AG09309 (cell line): Measurements from ENCODE around the gene MAJIN.

Experiments used
- DNase-seq: peaks from one replicate; pipeline ENCODE4 v3.0.0-alpha.2; 2010; ENCODE audit warnings: low read depth
- H3K4me3 ChIP-seq: 2 replicates; pipeline ENCODE4 v1.5.1; 2011; ENCODE audit warnings: mild to moderate bottlenecking, low read depth, low read length, moderate library complexity; ENCODE audit not compliant: control insufficient read depth
- TF ChIP-seq, protein P1 (sequence below): IDR thresholded peaks from 2 replicates; pipeline ENCODE4 v1.5.1; 2011; ENCODE audit warnings: mild to moderate bottlenecking, low read depth, low read length, inconsistent platforms; ENCODE audit not compliant: insufficient read depth, control insufficient read depth; ENCODE audit errors: missing control alignments

The MAJIN gene

GRCh38 chr11:64932324-64932723 is 39.6 kb downstream of the MAJIN start:
- TF ChIP-seq, protein P1, sequence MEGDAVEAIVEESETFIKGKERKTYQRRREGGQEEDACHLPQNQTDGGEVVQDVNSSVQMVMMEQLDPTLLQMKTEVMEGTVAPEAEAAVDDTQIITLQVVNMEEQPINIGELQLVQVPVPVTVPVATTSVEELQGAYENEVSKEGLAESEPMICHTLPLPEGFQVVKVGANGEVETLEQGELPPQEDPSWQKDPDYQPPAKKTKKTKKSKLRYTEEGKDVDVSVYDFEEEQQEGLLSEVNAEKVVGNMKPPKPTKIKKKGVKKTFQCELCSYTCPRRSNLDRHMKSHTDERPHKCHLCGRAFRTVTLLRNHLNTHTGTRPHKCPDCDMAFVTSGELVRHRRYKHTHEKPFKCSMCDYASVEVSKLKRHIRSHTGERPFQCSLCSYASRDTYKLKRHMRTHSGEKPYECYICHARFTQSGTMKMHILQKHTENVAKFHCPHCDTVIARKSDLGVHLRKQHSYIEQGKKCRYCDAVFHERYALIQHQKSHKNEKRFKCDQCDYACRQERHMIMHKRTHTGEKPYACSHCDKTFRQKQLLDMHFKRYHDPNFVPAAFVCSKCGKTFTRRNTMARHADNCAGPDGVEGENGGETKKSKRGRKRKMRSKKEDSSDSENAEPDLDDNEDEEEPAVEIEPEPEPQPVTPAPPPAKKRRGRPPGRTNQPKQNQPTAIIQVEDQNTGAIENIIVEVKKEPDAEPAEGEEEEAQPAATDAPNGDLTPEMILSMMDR, result no peak
- no peak overlapping the region for H3K4me3 ChIP-seq
- DNase-seq, result no peak

- TF ChIP-seq, protein P1, result no peak
- DNase-seq, result no peak
- H3K4me3 ChIP-seq, result no peak overlapping the region
These were observed 40.6 kb downstream of the MAJIN start for GRCh38 chr11:64931290-64931689.

DNA sequence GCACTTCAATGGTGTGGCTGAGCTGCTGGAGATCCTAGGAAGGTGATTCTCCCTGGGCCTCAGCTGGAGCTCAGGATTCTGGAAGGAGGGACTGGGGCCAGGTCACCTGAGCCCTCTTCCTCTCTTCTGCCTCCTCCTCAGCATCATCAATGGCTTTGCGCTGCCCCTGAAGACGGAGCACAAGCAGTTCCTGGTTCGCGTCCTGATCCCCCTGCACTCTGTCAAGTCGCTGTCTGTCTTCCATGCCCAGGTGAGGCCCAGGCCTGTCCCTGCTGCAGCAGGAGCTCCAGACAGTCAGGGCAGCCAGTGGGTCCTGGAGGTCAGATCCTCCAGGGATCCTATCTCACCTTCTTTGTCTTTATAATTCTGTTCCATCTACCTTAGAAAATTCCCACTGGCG is 41.6 kb downstream of the MAJIN start:
- DNase-seq, result no peak
- TF ChIP-seq, protein P1, result no peak
- H3K4me3 ChIP-seq, result no peak overlapping the region

DNA sequence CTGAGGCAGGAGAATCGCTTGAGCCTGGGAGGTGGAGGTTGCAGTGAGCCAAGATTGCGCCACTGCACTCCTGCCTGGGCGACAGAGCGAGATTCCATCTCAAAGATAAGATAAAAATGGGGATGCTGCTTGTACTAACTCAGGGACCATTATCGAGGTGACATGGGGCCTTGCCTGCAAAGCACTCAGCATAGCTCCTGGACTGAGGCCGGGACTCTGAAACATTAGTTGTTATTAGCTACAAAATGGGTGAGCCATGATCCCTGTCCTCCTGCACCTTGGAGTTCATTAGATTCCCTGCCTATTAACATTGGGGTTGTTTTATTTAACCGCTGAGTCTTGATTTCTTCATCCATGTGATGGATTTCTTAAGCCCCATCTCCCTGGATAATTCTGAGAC is 42.3 kb downstream of the MAJIN start:
- H3K4me3 ChIP-seq, result no peak overlapping the region
- no peak for DNase-seq
- TF ChIP-seq, protein P1, result no peak

GRCh38 chr11:64928957-64929356 is 43.0 kb downstream of the MAJIN start:
- TF ChIP-seq, protein P1, result no peak
- no peak for DNase-seq
- no peak overlapping the region for H3K4me3 ChIP-seq

DNA sequence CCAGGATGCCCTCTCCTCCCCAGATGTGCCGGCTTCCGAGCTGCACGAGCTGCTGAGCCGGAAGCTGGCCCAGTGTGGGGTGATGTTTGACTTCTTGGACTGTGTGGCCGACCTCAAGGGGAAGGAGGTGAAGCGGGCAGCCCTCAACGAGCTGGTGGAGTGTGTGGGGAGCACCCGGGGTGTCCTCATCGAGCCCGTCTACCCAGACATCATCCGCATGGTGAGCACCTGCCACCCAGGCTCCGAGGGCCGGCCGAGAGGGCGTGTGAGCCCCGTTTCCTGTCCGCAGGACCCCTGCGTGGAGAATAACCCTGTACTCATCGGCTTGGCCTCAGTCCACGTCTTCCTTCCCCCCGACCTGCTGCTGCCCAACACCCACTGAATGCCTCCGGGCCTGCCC is 45.2 kb downstream of the MAJIN start:
- TF ChIP-seq, protein P1, result no peak
- H3K4me3 ChIP-seq, result no peak overlapping the region
- DNase-seq, result no peak
